AG09309 (cell line): ENCODE measurements around the gene AP5M1.
"Not testable (repeated sequence)": the region's sequence is repeated elsewhere in the genome, so short reads cannot be mapped to it uniquely, and the experiment has no call there.

Source experiments
- DNase-seq: peaks from one replicate; pipeline ENCODE4 v3.0.0-alpha.2; 2010; ENCODE audit warnings: low read depth
- H3K4me3 ChIP-seq: 2 replicates; pipeline ENCODE4 v1.5.1; 2011; ENCODE audit warnings: mild to moderate bottlenecking, low read depth, low read length, moderate library complexity; ENCODE audit not compliant: control insufficient read depth
- TF ChIP-seq, protein P1 (sequence below): IDR thresholded peaks from 2 replicates; pipeline ENCODE4 v1.5.1; 2011; ENCODE audit warnings: mild to moderate bottlenecking, low read depth, low read length, inconsistent platforms; ENCODE audit not compliant: insufficient read depth, control insufficient read depth; ENCODE audit errors: missing control alignments

Gene AP5M1

GRCh38 chr14:57245941-57246340 is 22.8 kb upstream of the AP5M1 start:
- H3K4me3 ChIP-seq: no peak overlapping the region

DNA sequence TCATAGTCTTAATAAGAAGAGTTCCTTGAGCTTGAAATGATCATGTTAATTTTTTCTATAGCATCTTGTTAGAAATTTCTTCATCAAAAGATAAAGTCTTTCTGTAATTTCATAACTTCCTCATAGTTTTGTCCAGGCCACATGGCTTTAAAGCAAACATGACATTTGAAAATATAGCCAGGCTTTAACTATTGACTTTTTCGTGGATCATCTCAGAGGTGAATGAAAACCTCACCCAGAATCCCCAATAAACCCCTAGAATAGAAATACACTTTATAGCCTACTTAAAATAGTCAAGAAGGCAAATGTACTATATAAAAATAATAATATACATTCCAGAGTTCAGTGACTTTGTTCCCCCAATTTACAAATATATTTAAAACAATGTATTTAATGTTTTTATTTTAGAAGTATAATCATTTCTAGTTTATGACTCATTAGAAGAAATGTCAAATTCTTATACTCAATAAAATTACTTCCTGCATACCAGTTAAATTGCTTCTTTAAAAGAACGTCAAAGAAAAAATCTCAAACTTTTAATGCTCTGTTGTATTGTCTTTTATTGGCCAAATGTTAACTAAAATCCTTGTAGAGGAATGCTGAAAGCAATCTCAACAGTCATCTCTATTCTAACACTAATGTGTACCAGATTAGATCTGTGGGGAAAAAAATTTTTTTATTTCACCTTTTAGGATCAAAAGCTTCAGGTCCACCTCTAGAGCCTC is 21.7 kb upstream of the AP5M1 start:
- DNase-seq: no peak
- H3K4me3 ChIP-seq: no peak overlapping the region
- TF ChIP-seq, protein P1, sequence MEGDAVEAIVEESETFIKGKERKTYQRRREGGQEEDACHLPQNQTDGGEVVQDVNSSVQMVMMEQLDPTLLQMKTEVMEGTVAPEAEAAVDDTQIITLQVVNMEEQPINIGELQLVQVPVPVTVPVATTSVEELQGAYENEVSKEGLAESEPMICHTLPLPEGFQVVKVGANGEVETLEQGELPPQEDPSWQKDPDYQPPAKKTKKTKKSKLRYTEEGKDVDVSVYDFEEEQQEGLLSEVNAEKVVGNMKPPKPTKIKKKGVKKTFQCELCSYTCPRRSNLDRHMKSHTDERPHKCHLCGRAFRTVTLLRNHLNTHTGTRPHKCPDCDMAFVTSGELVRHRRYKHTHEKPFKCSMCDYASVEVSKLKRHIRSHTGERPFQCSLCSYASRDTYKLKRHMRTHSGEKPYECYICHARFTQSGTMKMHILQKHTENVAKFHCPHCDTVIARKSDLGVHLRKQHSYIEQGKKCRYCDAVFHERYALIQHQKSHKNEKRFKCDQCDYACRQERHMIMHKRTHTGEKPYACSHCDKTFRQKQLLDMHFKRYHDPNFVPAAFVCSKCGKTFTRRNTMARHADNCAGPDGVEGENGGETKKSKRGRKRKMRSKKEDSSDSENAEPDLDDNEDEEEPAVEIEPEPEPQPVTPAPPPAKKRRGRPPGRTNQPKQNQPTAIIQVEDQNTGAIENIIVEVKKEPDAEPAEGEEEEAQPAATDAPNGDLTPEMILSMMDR: no peak

More at GRCh38 chr14:57245941-57246340, 22.8 kb upstream of the AP5M1 start:
- no peak for DNase-seq
- TF ChIP-seq, protein P1: no peak

DNA sequence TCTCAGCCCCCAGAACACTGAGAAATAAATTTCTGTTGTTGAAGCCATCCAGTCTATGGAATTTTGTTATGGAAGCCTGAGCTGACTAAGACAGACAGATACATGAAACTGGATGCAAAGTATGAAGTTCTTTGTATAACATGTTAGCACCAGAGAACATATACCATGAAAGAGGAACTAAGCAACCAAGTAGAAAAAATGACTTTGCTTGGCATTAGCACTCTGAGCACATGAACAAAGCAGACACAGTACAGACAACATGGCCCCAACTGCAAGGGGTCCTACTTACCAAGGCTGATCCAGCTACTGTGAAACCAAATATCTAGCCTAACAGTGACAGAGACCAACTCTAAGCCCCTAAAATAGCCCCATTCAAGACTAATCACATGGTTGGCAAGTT is 13.9 kb upstream of the AP5M1 start:
- DNase-seq: no peak
- H3K4me3 ChIP-seq: no peak overlapping the region
- TF ChIP-seq, protein P1: no peak

DNA sequence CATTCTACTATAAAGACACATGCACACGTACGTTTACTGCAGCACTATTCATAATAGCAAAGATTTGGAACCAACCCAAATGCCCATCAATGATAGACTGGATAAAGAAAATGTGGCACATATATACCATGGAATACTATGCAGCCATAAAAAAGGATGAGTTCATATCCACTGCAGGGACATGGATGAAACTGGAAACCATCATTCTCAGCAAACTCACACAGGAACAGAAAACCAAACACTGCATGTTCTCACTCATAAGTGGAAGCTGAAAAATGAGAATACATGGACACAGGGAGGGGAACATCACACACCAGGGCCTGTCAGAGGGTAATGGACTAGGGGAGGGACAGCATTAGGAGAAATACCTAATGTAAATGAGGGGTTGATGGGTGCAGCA is 10.6 kb upstream of the AP5M1 start:
- not testable (repeated sequence) for H3K4me3 ChIP-seq, DNase-seq

- TF ChIP-seq, protein P1: no peak
- H3K4me3 ChIP-seq: no peak overlapping the region
- DNase-seq: no peak
Measured at GRCh38 chr14:57259672-57260071, 9.1 kb upstream of the AP5M1 start.

- no peak for DNase-seq
- TF ChIP-seq, protein P1: no peak
- no peak overlapping the region for H3K4me3 ChIP-seq
Measured at GRCh38 chr14:57261604-57262003, 7.2 kb upstream of the AP5M1 start.

- TF ChIP-seq, protein P1: no peak
- no peak for DNase-seq
Measured at GRCh38 chr14:57262117-57262516, 6.7 kb upstream of the AP5M1 start.

More at GRCh38 chr14:57262117-57262516, 6.7 kb upstream of the AP5M1 start:
- no peak overlapping the region for H3K4me3 ChIP-seq
